Nephron progenitor cell (in vitro differentiated cells): ENCODE results near the gene U2SURP.
"Not testable (repeated sequence)": the region's sequence is repeated elsewhere in the genome, so short reads cannot be mapped to it uniquely, and the experiment has no call there.

ENCODE experiments used
- DNase-seq: peaks from one replicate; pipeline ENCODE4 v3.0.0; 2021
- H3K27ac Mint-ChIP-seq: 2 replicates; pipeline ENCODE4 v1.8.0; 2021; ENCODE audit warnings: mild to moderate bottlenecking, moderate library complexity, mixed read lengths
- H3K27me3 Mint-ChIP-seq: 2 replicates; pipeline ENCODE4 v1.8.0; 2021; ENCODE audit warnings: mild to moderate bottlenecking, low read depth, mixed read lengths; ENCODE audit not compliant: poor library complexity
- H3K36me3 Mint-ChIP-seq: 2 replicates; pipeline ENCODE4 v1.8.0; 2021; ENCODE audit warnings: low read depth, mixed read lengths
- H3K4me1 Mint-ChIP-seq: 2 replicates; pipeline ENCODE4 v1.8.0; 2021; ENCODE audit warnings: mixed read lengths
- H3K4me3 Mint-ChIP-seq: 2 replicates; pipeline ENCODE4 v1.8.0; 2021; ENCODE audit warnings: mild to moderate bottlenecking, moderate library complexity, mixed read lengths
- H3K9me3 Mint-ChIP-seq: 2 replicates; pipeline ENCODE4 v1.8.0; 2021; ENCODE audit warnings: mild to moderate bottlenecking, moderate library complexity, mixed read lengths
- CTCF ChIP-seq: fragments of 200-600 bp; sonication (generic); IDR thresholded peaks from 2 replicates; pipeline ENCODE4 v1.5.0; 2021; ENCODE audit warnings: antibody characterized with exemption

The U2SURP gene

GRCh38 chr3:143035466-143036211, 34.3 kb downstream of the U2SURP start:
- Mint-ChIP-seq H3K36me3 (peaks cover 67% of the 10 kb centered on the region), H3K27ac (peak overlapping the region; percentile 45), H3K27me3 (no peaks in the 10 kb centered on the region), H3K4me3 (no peak overlapping the region), H3K4me1 (no peaks in the 10 kb centered on the region), H3K9me3 (no peaks in the 10 kb centered on the region)
- no peak for TF ChIP-seq CTCF
- no peak for DNase-seq

GRCh38 chr3:143036557-143036956, 35.2 kb downstream of the U2SURP start:
- Mint-ChIP-seq H3K9me3 (no peaks in the 10 kb centered on the region), H3K27me3 (no peaks in the 10 kb centered on the region), H3K4me1 (no peaks in the 10 kb centered on the region), H3K27ac (no peak overlapping the region), H3K36me3 (peaks cover 58% of the 10 kb centered on the region), H3K4me3 (no peak overlapping the region)
- no peak for TF ChIP-seq CTCF
- DNase-seq, result no peak

- DNase-seq, result no peak
- Mint-ChIP-seq H3K36me3 (peaks cover 52% of the 10 kb centered on the region), H3K27me3 (no peaks in the 10 kb centered on the region)
Observed at GRCh38 chr3:143037867-143038266, 36.5 kb downstream of the U2SURP start.

GRCh38 chr3:143040261-143040879, 39.0 kb downstream of the U2SURP start:
- Mint-ChIP-seq H3K4me3 (no peak overlapping the region), H3K27me3 (no peaks in the 10 kb centered on the region), H3K36me3 (peaks cover 61% of the 10 kb centered on the region), H3K27ac (no peak overlapping the region), H3K9me3 (peaks cover 2% of the 10 kb centered on the region), H3K4me1 (no peaks in the 10 kb centered on the region)
- peak; percentile 44 for TF ChIP-seq CTCF
- no peak for DNase-seq

More at GRCh38 chr3:143037867-143038266, 36.5 kb downstream of the U2SURP start:
- no peak overlapping the region for H3K4me3 Mint-ChIP-seq
- H3K9me3 Mint-ChIP-seq, result no peaks in the 10 kb centered on the region
- H3K4me1 Mint-ChIP-seq, result no peaks in the 10 kb centered on the region
- TF ChIP-seq CTCF, result peak; percentile 18
- no peak overlapping the region for H3K27ac Mint-ChIP-seq

GRCh38 chr3:143041903-143042302, 40.5 kb downstream of the U2SURP start:
- H3K9me3 Mint-ChIP-seq, result peaks cover 11% of the 10 kb centered on the region
- H3K4me1 Mint-ChIP-seq, result no peaks in the 10 kb centered on the region
- H3K27me3 Mint-ChIP-seq, result no peaks in the 10 kb centered on the region
- no peak for TF ChIP-seq CTCF
- DNase-seq, result no peak
- no peak overlapping the region for H3K4me3 Mint-ChIP-seq
- H3K36me3 Mint-ChIP-seq, result peaks cover 57% of the 10 kb centered on the region
- no peak overlapping the region for H3K27ac Mint-ChIP-seq

GRCh38 chr3:143045639-143046038, 44.3 kb downstream of the U2SURP start:
- DNase-seq, result no peak
- Mint-ChIP-seq H3K4me3 (no peak overlapping the region), H3K27ac (no peak overlapping the region), H3K9me3 (peaks cover 20% of the 10 kb centered on the region), H3K4me1 (no peaks in the 10 kb centered on the region), H3K36me3 (peaks cover 69% of the 10 kb centered on the region), H3K27me3 (no peaks in the 10 kb centered on the region)
- no peak for TF ChIP-seq CTCF

- peaks cover 20% of the 10 kb centered on the region for H3K9me3 Mint-ChIP-seq
- H3K27ac Mint-ChIP-seq, H3K27me3 Mint-ChIP-seq, DNase-seq, H3K4me3 Mint-ChIP-seq, H3K4me1 Mint-ChIP-seq: not testable (repeated sequence)
- peaks cover 73% of the 10 kb centered on the region for H3K36me3 Mint-ChIP-seq
Observed at GRCh38 chr3:143046075-143046474, 44.7 kb downstream of the U2SURP start.
